WTC11 (cell line): ENCODE data around the gene BAMBI.

Experiments
- CREB1 ChIP-seq: sonication (generic); formaldehyde crosslinking; IDR thresholded peaks from 2 replicates; pipeline ENCODE4 v1.8.0; 2023; ENCODE audit warnings: mild to moderate bottlenecking, missing genetic modification reagents
- ELF4 ChIP-seq: sonication (generic); formaldehyde crosslinking; IDR thresholded peaks from 2 replicates; pipeline ENCODE4 v1.8.1; 2022; ENCODE audit warnings: low read depth, mild to moderate bottlenecking, moderate library complexity, missing genetic modification reagents
- FOXP1 ChIP-seq: sonication (generic); formaldehyde crosslinking; IDR thresholded peaks from 2 replicates; pipeline ENCODE4 v1.8.0; 2022; ENCODE audit warnings: missing genetic modification reagents, mild to moderate bottlenecking, moderate library complexity, borderline replicate concordance
- KAT7 ChIP-seq: sonication (generic); formaldehyde crosslinking; IDR thresholded peaks from 2 replicates; pipeline ENCODE4 v1.8.1; 2023; ENCODE audit warnings: missing genetic modification reagents, mild to moderate bottlenecking, borderline replicate concordance
- NFYB ChIP-seq: sonication (generic); formaldehyde crosslinking; conservative IDR thresholded peaks from 2 replicates; pipeline ENCODE4 v1.8.0; 2022; ENCODE audit warnings: low read depth, missing genetic modification reagents
- TF ChIP-seq, protein P1 (sequence below): sonication (generic); formaldehyde crosslinking; IDR thresholded peaks from 2 replicates; pipeline ENCODE4 v1.8.0; 2022; ENCODE audit warnings: mild to moderate bottlenecking, missing genetic modification reagents
- TF ChIP-seq, protein P2 (sequence below): sonication (generic); formaldehyde crosslinking; conservative IDR thresholded peaks from 2 replicates; pipeline ENCODE4 v1.8.1; 2023; ENCODE audit warnings: mild to moderate bottlenecking, low read depth, missing genetic modification reagents, moderate library complexity
- TF ChIP-seq, protein P3 (sequence below): fragments of 200-600 bp; IDR thresholded peaks from 2 replicates; pipeline ENCODE4 v1.8.0; 2022; ENCODE audit warnings: antibody characterized with exemption
- TF ChIP-seq, protein P4 (sequence below): sonication (generic); formaldehyde crosslinking; IDR thresholded peaks from 2 replicates; pipeline ENCODE4 v1.8.1; 2023; ENCODE audit warnings: mild to moderate bottlenecking, missing genetic modification reagents
- TF ChIP-seq, protein P5 (sequence below): sonication (generic); formaldehyde crosslinking; IDR thresholded peaks from 2 replicates; pipeline ENCODE4 v1.8.0; 2022; ENCODE audit warnings: mild to moderate bottlenecking, missing genetic modification reagents
- TF ChIP-seq, protein P6 (sequence below): sonication (generic); formaldehyde crosslinking; conservative IDR thresholded peaks from 2 replicates; pipeline ENCODE4 v1.8.1; 2022; ENCODE audit warnings: mild to moderate bottlenecking, missing genetic modification reagents
- TF ChIP-seq, protein P7 (sequence below): sonication (generic); formaldehyde crosslinking; IDR thresholded peaks from 2 replicates; pipeline ENCODE4 v1.8.1; 2023; ENCODE audit warnings: mild to moderate bottlenecking, missing genetic modification reagents, moderate library complexity

DNA sequence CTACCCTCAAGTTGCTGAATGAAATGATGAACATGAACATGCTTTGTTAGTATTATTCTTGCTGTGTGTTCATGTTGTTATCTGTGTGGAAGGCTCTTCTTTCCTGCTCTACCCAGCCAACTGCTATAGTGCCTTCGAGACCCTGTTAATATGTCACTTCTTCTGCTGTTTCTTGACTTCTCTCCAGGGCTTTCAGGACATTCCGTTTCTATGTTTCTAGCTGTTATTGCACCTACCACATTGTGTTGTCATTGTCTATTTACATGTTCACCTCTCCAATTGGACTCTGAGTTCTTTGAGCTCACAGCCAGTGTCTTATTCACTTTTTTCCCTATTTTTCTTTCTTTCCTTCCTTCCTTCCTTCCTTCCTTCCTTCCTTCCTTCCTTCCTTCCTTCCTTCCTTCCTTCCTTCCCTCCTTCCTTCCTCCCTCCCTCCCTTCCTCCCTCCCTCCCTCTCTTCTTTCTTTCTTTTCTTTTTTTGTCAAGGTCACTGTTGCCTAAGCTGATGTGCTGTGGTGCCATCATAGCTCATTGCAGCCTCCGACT lies 40.4 kb downstream of the BAMBI start:
- TF ChIP-seq, protein P1, sequence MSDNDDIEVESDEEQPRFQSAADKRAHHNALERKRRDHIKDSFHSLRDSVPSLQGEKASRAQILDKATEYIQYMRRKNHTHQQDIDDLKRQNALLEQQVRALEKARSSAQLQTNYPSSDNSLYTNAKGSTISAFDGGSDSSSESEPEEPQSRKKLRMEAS (CRISPR knock-in tag), result no peak
- TF ChIP-seq, protein P2, sequence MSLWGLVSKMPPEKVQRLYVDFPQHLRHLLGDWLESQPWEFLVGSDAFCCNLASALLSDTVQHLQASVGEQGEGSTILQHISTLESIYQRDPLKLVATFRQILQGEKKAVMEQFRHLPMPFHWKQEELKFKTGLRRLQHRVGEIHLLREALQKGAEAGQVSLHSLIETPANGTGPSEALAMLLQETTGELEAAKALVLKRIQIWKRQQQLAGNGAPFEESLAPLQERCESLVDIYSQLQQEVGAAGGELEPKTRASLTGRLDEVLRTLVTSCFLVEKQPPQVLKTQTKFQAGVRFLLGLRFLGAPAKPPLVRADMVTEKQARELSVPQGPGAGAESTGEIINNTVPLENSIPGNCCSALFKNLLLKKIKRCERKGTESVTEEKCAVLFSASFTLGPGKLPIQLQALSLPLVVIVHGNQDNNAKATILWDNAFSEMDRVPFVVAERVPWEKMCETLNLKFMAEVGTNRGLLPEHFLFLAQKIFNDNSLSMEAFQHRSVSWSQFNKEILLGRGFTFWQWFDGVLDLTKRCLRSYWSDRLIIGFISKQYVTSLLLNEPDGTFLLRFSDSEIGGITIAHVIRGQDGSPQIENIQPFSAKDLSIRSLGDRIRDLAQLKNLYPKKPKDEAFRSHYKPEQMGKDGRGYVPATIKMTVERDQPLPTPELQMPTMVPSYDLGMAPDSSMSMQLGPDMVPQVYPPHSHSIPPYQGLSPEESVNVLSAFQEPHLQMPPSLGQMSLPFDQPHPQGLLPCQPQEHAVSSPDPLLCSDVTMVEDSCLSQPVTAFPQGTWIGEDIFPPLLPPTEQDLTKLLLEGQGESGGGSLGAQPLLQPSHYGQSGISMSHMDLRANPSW (CRISPR knock-in tag), result no peak
- TF ChIP-seq ELF4 (CRISPR knock-in tag) (no peak), FOXP1 (no peak), NFYB (no peak), KAT7 (CRISPR knock-in tag) (no peak), CREB1 (no peak)
- TF ChIP-seq, protein P3, sequence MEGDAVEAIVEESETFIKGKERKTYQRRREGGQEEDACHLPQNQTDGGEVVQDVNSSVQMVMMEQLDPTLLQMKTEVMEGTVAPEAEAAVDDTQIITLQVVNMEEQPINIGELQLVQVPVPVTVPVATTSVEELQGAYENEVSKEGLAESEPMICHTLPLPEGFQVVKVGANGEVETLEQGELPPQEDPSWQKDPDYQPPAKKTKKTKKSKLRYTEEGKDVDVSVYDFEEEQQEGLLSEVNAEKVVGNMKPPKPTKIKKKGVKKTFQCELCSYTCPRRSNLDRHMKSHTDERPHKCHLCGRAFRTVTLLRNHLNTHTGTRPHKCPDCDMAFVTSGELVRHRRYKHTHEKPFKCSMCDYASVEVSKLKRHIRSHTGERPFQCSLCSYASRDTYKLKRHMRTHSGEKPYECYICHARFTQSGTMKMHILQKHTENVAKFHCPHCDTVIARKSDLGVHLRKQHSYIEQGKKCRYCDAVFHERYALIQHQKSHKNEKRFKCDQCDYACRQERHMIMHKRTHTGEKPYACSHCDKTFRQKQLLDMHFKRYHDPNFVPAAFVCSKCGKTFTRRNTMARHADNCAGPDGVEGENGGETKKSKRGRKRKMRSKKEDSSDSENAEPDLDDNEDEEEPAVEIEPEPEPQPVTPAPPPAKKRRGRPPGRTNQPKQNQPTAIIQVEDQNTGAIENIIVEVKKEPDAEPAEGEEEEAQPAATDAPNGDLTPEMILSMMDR, result no peak
- TF ChIP-seq, protein P4, sequence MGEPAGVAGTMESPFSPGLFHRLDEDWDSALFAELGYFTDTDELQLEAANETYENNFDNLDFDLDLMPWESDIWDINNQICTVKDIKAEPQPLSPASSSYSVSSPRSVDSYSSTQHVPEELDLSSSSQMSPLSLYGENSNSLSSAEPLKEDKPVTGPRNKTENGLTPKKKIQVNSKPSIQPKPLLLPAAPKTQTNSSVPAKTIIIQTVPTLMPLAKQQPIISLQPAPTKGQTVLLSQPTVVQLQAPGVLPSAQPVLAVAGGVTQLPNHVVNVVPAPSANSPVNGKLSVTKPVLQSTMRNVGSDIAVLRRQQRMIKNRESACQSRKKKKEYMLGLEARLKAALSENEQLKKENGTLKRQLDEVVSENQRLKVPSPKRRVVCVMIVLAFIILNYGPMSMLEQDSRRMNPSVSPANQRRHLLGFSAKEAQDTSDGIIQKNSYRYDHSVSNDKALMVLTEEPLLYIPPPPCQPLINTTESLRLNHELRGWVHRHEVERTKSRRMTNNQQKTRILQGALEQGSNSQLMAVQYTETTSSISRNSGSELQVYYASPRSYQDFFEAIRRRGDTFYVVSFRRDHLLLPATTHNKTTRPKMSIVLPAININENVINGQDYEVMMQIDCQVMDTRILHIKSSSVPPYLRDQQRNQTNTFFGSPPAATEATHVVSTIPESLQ (CRISPR knock-in tag), result no peak
- TF ChIP-seq, protein P5, sequence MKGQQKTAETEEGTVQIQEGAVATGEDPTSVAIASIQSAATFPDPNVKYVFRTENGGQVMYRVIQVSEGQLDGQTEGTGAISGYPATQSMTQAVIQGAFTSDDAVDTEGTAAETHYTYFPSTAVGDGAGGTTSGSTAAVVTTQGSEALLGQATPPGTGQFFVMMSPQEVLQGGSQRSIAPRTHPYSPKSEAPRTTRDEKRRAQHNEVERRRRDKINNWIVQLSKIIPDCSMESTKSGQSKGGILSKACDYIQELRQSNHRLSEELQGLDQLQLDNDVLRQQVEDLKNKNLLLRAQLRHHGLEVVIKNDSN (CRISPR knock-in tag), result no peak
- TF ChIP-seq, protein P6, sequence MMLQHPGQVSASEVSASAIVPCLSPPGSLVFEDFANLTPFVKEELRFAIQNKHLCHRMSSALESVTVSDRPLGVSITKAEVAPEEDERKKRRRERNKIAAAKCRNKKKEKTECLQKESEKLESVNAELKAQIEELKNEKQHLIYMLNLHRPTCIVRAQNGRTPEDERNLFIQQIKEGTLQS (CRISPR knock-in tag), result no peak
- TF ChIP-seq, protein P7, sequence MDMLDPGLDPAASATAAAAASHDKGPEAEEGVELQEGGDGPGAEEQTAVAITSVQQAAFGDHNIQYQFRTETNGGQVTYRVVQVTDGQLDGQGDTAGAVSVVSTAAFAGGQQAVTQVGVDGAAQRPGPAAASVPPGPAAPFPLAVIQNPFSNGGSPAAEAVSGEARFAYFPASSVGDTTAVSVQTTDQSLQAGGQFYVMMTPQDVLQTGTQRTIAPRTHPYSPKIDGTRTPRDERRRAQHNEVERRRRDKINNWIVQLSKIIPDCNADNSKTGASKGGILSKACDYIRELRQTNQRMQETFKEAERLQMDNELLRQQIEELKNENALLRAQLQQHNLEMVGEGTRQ (CRISPR knock-in tag), result no peak
